Heart left ventricle (tissue), 16 donors: ENCODE measurements around the gene ARHGEF7. TPM values are rescaled to one million over a fixed set of nuclear protein-coding genes. Genes with fewer than 3 reads are reported as not detected.

Experiments
- ATAC-seq, 4 donors: fragments of 200-7000 bp; cut with Tn5 transposase; one replicate each; pipeline ENCODE4 v1.9.1; 2020 to 2022; ENCODE audit warnings: moderate library complexity in 4 of 4, mild to moderate bottlenecking in 3 of 4, moderate number of reproducible peaks in 1 of 4
- DNase-seq, 5 donors: peaks; one replicate each; pipeline ENCODE4 v3.0.0-alpha.2; 2020
- H3K27ac ChIP-seq, 12 donors: fragments of 200-600 bp; sonication (generic) in 4 of 12; one replicate each; pipeline versions ENCODE4 v1.5.0 to v1.8.0; 2016 to 2022; ENCODE audit warnings: mild to moderate bottlenecking in 2 of 12
- H3K27me3 ChIP-seq, 9 donors: fragments of 200-600 bp; sonication (generic) in 2 of 9; one replicate each; pipeline versions ENCODE4 v1.5.1 to v1.8.0; 2016 to 2022; ENCODE audit warnings: mild to moderate bottlenecking in 3 of 9
- H3K36me3 ChIP-seq, 9 donors: fragments of 200-600 bp; sonication (generic) in 2 of 9; one replicate each; pipeline versions ENCODE4 v1.5.0 to v1.8.0; 2018 to 2022; ENCODE audit warnings: mild to moderate bottlenecking in 2 of 9
- H3K4me1 ChIP-seq, 12 donors: fragments of 200-600 bp; sonication (generic) in 4 of 12; one replicate each; pipeline versions ENCODE4 v1.5.0 to v1.8.0; 2016 to 2022; ENCODE audit warnings: mild to moderate bottlenecking in 3 of 12
- H3K4me3 ChIP-seq, 12 donors: fragments of 200-600 bp; sonication (generic) in 4 of 12; one replicate each; pipeline versions ENCODE4 v1.5.0 to v1.8.0; 2017 to 2022; ENCODE audit warnings: mild to moderate bottlenecking in 9 of 12, moderate library complexity in 4 of 12
- H3K9me3 ChIP-seq, 12 donors: fragments of 200-600 bp; sonication (generic) in 4 of 12; one replicate each; pipeline versions ENCODE4 v1.5.0 to v1.8.0; 2016 to 2022; ENCODE audit warnings: mild to moderate bottlenecking in 1 of 12
- POLR2A ChIP-seq, 2 donors: fragments of 450-650 bp; IDR thresholded peaks; one replicate each; pipeline ENCODE4 v1.6.1; 2017; ENCODE audit warnings: antibody characterized with exemption in 2 of 2, mild to moderate bottlenecking in 2 of 2, moderate library complexity in 2 of 2
- WGBS, 4 donors: extraction: QIAGEN DNeasy Blood & Tissue Kit in 2 of 4; methylation state at CpG; one replicate each; pipeline versions ENCODE4 v1.1.5 to v1.1.7; 2013 to 2018; 5-methylcytosine and 5-hydroxymethylcytosine counted together
- intact Hi-C, 10 donors: fragments of 100-400 bp; cut with DNase I; formaldehyde crosslinking; loops; one replicate each; pipeline versions ENCODE4 v1.11.1 to v1.14.2; 2022
- polyA plus RNA-seq, 2 donors: library from polyadenylated mRNA; stranded (reverse); fragments of 200-250 nt; gene quantifications; one replicate each; pipeline ENCODE4 v1.2.3, GENCODE V29; 2013
- total RNA-seq, 9 donors: library from RNA; depleted of rRNA in 2 of 9; stranded (reverse); fragments of >200 nt in 2 of 9; fragmentation: NEBNext Ultra II Directional in 3 of 9; extraction: Animal tissue kit (Norgen Biotek cat#: 25700) in 3 of 9; gene quantifications; one replicate each; pipeline versions ENCODE4 v1.1.0 to v1.2.4, GENCODE V29; 2016 to 2023
- TF ChIP-seq, protein P1 (sequence below), 12 donors: fragments of 200-600 bp; sonication (generic) in 4 of 12; IDR thresholded peaks; one replicate each; pipeline versions ENCODE4 v1.5.0 to v1.8.0; 2018 to 2022; ENCODE audit warnings: antibody characterized with exemption in 12 of 12, mild to moderate bottlenecking in 5 of 12
- donor health status: ischemic (EF 13 %, LVEDD 7.1; RV severe dilation, severe dysfunction).
- donor health status: healthy with polysubstance abuse.
- donor health status: DM: no; HTN: yes; CAD: no.
- donor health status: DM: no; HTN: no; CAD: no.
- donor health status: ischemic (EF 25% LVEDD 6.9; RV normal size, moderate dysfunction).
- donor health status: ischemic (EF 25% LVEDD 5.7; RV mildly dilated, moderate dysfunction).
- donor health status: healthy.
- donor health status: DM: yes; HTN: yes; CAD: no.
- donor health status: ischemic (EF 35%, LVEDD 5.7; RV mildly dilated, moderate dysfunction).
- donor health status: nonischemic (EF 11% LVEDD 7.7; RV severe dilation, severe dysfunction).
- donor health status: DM: yes; HTN: yes; CAD: no.
- donor health status: PGD.
- donor health status: ischemic (EF 29% LVEDD 5.4; RV normal size, mild dysfunction).
- donor health status: nonischemic (EF 23%, LVEDD 6.1; RV moderate dilation, normal function).

ARHGEF7 gene
- total and polyA plus RNA-seq, 11 donors, result 16.6 to 60.9 (median 37.5) TPM

DNA sequence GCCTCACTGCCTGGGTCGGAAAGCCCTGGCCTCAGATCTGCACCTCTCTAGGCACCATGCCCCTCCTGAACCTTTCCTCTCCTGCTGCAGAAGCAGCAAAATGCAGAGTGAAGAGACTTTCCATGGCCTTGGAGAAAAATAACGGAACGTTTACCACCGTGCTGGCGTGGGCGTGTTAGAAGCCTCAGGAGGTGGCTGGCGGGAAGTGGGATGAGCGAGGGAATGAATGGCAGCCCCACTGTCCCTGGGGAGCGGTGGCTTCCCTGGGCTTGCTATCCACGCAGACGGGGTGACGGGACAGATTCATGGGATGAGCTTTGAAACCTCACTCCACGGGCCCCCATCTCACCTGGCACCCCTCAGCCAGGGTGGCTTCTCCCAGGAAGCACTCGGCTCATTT lies 209.6 kb downstream of the ARHGEF7 start:
- Histone ChIP-seq H3K4me3 (no peak overlapping the region), H3K9me3 (no peaks in the 10 kb centered on the region), H3K36me3 (no peaks in the 10 kb centered on the region), H3K4me1 (no peaks in the 10 kb centered on the region), H3K27me3 (no peaks in the 10 kb centered on the region), H3K27ac (no peak overlapping the region)
- intact Hi-C loops, result no loop called here
- DNase-seq, result no peak
- ATAC-seq, result no peak
- TF ChIP-seq POLR2A (IDR thresholded peaks at IDR 0.05), result no peak
- TF ChIP-seq, protein P1, sequence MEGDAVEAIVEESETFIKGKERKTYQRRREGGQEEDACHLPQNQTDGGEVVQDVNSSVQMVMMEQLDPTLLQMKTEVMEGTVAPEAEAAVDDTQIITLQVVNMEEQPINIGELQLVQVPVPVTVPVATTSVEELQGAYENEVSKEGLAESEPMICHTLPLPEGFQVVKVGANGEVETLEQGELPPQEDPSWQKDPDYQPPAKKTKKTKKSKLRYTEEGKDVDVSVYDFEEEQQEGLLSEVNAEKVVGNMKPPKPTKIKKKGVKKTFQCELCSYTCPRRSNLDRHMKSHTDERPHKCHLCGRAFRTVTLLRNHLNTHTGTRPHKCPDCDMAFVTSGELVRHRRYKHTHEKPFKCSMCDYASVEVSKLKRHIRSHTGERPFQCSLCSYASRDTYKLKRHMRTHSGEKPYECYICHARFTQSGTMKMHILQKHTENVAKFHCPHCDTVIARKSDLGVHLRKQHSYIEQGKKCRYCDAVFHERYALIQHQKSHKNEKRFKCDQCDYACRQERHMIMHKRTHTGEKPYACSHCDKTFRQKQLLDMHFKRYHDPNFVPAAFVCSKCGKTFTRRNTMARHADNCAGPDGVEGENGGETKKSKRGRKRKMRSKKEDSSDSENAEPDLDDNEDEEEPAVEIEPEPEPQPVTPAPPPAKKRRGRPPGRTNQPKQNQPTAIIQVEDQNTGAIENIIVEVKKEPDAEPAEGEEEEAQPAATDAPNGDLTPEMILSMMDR (IDR thresholded peaks at IDR 0.05), result no peak
- 71 to 86% (median 80%) methylated on average over 14 of the region's 14 CpGs for WGBS, 4 donors

DNA sequence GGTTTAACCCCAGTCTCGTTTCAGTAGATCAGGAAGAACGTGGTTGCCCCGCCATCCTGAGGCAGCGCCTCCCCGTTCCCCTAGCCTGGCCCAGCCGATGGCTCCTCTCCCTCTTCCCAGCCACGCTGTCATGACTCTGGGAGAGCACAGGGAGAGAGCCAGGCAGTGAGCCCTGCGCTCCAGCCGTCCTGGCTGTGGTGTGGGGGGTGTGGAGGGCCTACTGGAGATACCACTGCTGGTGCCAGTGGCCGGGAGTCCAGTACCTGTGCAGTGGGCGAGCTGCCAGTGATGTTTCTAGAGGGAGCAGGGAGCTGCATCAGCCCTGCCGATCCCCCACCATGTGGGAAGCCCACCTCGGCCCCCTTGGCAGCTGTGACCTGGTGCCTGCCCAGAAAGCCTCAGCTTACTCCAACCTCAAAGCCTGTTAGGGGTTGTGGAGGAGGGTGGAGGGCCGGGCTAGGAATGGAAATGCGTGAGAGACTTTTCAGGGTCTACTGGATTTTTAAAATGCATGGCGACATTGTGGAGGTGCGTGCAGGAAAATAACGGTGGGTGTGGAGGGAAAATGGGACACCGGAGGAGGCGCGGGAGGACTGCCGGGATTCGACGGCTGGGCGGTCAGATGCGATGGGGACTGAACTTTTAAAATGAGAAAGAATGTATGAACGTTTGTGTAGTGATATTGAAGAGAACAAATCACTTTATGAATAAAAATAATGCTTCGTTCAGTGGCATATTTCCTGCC lies 210.2 kb downstream of the ARHGEF7 start:
- no peaks in the 10 kb centered on the region for H3K27me3 ChIP-seq
- no peak for DNase-seq
- intact Hi-C loops, result no loop called here
- H3K36me3 ChIP-seq, result no peaks in the 10 kb centered on the region
- 83 to 93% (median 88%) methylated on average over 25 to 28 of the region's 28 CpGs for whole genome bisulfite sequencing, 4 donors
- H3K27ac ChIP-seq, result no peak overlapping the region
- no peaks in the 10 kb centered on the region for H3K9me3 ChIP-seq
- no peak for TF ChIP-seq POLR2A (IDR thresholded peaks at IDR 0.05)
- TF ChIP-seq, protein P1 (IDR thresholded peaks at IDR 0.05), result no peak
- no peak overlapping the region for H3K4me3 ChIP-seq
- no peak for ATAC-seq
- H3K4me1 ChIP-seq, result no peaks in the 10 kb centered on the region

DNA sequence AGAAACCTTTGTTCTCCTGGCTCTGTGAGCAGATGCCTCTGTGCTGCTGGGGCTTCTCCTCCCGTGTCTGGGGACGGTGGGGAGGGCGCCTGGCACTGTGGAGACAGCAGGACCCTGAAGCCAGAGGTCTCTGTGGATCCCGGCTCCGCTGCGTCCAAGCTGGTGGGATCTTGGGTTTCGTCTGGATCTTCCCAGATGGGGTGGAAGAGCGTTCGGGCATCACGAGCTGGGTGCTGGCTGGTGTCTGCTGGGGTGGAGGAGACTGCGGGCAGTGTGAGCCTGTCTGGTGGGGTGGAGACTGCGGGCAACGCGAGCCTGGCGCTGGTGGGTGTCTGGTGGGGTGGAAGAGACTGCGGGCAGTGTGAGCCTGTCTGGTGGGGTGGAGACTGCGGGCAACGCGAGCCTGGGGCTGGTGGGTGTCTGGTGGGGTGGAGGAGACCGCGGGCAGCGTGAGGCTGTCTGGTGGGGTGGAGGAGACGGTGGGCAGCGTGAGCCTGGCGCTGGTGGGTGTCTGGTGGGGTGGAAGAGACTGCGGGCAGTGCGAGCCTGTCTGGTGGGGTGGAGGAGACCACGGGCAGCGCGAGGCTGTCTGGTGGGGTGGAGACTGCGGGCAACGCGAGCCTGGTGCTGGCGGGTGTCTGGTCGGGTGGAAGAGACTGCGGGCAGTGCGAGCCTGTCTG lies 211.0 kb downstream of the ARHGEF7 start:
- TF ChIP-seq, protein P1 (IDR thresholded peaks at IDR 0.05), result no peak
- TF ChIP-seq POLR2A (IDR thresholded peaks at IDR 0.05), result no peak
- 83 to 96% (median 87%) methylated on average over 35 to 37 of the region's 37 CpGs for WGBS, 4 donors
- intact Hi-C loops, result no loop called here

DNA sequence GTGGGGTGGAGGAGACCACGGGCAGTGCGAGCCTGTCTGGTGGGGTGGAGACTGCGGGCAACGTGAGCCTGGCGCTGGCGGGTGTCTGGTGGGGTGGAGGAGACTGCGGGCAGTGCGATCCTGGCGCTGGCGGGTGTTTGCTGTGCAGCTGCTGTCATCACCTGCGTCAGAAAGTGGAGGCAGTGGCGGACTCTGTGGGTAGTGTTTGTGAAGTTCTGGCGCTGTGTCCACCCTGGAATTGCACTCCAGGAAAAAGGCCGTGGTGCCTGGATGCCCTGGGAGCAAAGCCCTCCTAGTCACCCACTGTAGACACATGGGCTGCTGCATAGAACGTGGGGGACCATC lies 211.5 kb downstream of the ARHGEF7 start:
- no peak overlapping the region for H3K27ac ChIP-seq
- no peaks in the 10 kb centered on the region for H3K36me3 ChIP-seq
- WGBS, 4 donors, result 80 to 90% (median 89%) methylated on average over 15 of the region's 15 CpGs
- intact Hi-C loops, result no loop called here
- no peak overlapping the region for H3K4me3 ChIP-seq
- H3K9me3 ChIP-seq, result no peaks in the 10 kb centered on the region
- H3K27me3 ChIP-seq, result no peaks in the 10 kb centered on the region
- TF ChIP-seq, protein P1 (IDR thresholded peaks at IDR 0.05), result no peak
- TF ChIP-seq POLR2A (IDR thresholded peaks at IDR 0.05), result no peak
- no peaks in the 10 kb centered on the region for H3K4me1 ChIP-seq
- ATAC-seq, result no peak
- DNase-seq, result no peak

More for the DNA sequence above, 211.0 kb downstream of the ARHGEF7 start:
- no peak overlapping the region for H3K4me3 ChIP-seq
- no peak for ATAC-seq
- no peak for DNase-seq
- no peaks in the 10 kb centered on the region for H3K27me3 ChIP-seq
- H3K4me1 ChIP-seq, result no peaks in the 10 kb centered on the region
- H3K27ac ChIP-seq, result no peak overlapping the region
- H3K9me3 ChIP-seq, result no peaks in the 10 kb centered on the region
- H3K36me3 ChIP-seq, result no peaks in the 10 kb centered on the region
